ENCODE results near the gene SIGMAR1.

The SIGMAR1 gene

DNA sequence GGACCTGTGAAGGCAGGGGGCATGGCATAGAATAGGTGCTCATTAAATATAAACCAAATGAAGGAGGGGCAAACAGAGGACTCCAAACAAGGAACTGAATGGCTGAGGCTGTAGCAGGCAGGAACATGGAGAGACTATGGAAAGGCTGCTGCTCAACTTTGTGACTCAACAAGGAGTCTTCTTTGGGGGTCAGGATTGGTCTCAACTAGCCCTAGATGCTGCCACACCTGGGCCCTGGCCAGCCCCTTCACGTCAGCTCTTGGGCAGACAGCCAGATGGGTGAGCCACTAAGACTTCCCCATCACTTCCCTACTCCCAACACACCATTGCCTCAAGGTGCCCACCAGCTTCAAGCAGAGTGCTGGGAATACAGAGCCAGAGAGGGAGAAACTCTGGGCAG, 36.7 kb downstream of the SIGMAR1 start:
- DNase-seq = no peak

DNA sequence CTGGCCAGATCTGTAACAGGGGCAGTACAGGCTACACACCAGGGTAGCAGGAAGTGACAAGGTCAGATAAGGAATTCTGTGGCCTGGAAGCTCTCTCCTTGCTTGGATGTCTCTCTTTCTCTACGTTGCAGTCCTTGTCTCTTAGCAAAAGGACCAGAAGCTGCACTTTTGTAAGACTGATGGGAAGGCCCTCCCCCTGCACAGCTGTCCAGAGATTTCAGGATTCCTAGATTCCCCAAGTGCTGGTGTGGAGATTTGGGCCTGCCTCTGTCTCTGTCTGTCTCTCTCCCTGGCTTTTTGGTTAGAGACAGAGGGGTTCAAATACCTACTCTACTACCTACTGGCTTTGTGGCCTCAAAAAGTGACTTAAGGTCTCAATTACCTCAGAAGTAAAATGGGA, 38.0 kb downstream of the SIGMAR1 start:
- peak in 1 of 2 experiments; percentile 37 for DNase-seq

DNA sequence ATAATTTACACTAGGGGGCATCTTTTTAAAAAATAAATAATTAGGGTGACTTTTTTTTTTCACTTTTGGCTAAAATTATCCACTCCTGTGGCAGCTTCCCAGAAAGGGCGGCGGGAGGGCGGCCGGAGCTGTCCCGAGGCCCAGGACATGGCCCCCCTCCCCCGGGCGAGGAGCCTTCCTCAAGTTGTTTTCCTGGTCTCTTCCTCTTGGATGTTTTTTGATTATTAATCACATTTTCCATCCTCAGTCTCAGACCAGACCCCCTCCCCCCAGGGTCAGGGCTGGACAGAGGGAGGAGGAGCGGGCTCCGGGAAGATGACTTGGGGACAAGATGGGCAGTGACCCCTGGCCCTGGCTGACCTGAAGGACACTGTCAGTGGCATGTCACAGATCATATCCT, 43.4 kb downstream of the SIGMAR1 start:
- no peak for DNase-seq

DNA sequence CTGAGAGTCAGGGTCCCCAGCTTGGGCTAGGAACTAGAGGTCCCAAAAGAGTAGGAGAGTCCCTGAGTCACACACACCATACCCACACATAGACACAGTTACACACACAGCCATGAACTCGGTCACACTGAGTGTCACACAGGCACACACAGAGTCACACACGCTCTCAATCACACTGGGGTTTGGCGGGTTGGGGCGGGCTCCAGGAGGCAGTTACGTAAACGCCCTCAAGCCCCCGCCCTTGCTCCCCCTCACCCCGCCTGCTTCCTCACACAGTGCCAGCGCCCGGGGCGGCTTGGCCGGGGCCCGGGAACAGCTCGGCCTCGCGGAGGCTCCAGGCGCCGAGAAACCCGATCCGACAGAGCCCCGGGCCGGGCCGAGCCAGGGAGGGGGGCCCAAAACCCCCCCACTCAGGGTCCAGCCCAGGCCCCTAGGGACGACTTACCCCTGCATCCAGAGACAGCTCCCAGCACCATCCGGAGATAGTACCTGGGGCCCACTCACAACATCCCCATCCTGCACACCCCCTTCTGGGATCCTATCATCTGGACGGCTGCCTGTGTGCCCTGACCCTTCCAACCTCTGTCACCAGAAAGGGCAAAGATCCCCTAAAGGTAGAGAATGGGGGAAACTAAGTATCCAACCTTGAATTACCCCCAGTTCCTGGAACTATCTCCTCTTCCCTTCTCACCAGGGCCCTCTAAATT, 44.5 kb downstream of the SIGMAR1 start:
- peak in 1 of 2 experiments; percentile 38 for DNase-seq

GRCh38 chr9:34591917-34592866, 45.4 kb downstream of the SIGMAR1 start:
- DNase-seq = no peak

DNA sequence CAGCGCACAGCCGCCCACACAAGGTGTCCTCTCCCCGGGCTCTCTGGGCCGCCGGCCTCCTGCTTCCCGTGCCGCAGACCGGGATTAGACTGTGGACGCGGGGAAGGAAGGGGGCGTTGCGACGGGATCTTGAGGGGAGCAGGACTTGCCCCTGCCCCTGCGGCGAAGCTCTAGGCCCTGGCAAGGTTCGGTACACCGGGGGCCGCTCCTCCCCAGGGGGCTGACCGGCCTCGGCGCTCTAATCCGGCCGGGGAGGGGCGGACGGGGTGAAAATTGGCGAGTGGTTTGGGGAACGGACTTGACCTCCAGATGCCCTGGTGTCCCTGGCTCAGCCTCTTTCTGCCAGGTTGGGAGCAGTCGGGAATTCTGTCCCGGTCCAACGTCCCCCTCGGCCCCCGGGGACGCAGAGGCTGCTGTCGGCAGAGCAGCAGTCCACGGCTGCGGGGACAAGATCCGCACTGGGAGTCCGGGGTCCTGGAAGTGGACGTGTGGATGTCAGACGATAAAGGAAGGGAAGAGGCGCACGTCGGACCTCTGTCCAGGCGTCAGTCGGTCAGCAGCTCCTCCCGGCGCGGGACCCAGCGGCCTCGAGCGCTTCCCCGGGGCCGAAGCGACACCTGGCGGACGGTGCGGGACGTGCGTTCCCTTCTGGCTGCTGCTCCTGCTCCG, 46.2 kb downstream of the SIGMAR1 start:
- peak; percentile 46 to 61 for DNase-seq

DNA sequence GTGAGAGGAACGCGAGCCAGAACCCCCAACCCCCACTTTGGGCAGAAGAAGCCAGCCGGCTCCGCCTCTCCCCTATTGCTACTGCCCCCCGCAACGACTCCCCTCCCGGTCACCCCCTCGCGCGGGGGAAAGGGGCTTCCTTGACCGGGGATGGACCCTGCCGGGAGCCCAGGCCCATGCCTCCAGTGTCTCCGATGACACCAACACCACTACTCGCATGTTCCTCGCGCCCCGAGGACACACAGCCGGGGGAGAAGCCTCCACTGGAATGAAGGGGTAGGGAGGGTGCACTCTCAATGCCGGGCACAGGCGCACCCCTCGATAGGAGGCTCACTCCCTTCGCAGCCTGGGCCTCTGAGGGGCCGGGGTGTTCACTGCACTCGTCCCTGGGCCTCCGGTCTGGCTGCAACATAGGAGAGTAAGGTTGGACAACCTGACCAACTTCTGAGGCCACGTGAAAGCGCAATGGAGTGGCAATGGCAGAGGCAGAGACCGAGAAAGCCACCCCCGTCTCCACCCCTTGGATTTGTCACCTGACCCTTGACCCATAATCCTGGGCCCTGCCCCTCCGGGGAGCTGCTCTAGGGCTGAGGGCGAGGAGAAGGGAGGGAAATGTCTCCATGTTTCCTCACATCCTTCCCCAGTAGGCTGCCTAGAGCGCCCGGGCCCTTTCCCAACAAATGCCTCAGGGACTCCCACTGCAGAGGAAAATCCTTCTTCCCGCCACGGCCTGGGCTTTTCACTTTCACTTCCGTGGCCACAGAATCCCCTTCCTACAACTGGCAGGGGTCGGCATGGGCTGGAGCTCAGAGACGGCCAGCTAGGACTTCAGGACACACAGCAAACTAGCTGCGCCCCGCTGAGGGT, 47.0 kb downstream of the SIGMAR1 start:
- DNase-seq = peak in 1 of 2 experiments; percentile 14

GRCh38 chr9:34589636-34590380, 47.8 kb downstream of the SIGMAR1 start, which contains the start of gene CNTFR:
CNTFR (minus strand) TSS chr9:34589724; CDS start chr9:34568981, 20,743 bp downstream.
- peak in 1 of 2 experiments; percentile 58 for DNase-seq

- peak in 1 of 2 experiments; percentile 39 for DNase-seq
These were observed 48.6 kb downstream of the SIGMAR1 start for GRCh38 chr9:34588671-34589635.

DNA sequence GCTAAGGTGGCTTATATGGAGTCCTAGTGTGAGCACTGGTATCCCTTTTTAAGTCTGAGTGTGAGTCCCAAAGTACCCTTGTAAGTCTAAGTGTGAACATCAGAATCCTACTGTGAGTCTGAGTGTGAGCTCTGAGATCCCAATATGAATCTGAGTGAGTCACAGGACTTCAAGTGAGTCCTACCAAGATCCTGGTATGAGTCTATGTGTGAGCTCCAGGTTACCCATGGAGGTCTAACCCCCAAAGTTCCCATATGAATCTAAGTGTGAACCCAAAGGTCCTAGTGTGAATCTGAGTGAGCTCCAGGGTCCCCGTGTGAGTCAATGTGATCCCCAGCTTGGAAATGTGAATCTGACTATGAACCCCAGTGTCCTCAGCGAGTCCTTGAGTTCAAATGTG, 50.3 kb downstream of the SIGMAR1 start:
- DNase-seq = no peak

DNA sequence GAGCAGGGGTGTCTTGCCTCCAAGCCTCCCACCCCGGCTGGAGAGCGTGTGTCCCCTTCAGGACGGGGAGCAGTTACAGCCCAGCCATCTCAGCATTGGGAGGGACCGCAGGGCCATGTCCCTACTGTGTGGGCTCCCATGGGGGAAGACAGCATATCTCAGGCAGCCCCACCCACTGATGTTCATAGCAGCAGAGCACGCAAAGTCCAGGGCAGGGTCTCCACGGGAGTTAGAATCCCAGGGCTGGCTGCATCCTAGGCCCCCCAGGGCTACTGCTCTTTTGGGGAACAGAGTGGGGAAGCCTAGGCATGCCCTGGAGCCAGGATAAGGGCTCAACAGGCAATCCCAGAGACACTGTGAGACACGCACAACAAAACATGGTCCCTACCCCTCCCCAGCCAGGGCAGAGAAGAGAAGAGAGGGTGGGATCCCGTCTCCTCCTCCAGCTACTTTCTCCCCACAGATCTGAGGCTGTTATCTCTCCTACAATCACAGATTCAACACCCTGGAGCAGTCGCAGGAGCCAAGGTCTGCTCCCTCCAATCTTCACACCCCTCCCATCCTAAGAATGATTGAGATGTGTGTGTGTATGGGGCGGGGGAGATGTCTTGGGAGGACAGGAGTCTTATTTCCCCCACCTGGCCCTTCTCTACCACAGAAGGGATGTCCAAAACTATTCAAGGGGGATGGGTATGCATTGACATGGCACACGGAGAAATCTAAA, 51.5 kb downstream of the SIGMAR1 start:
- no peak for DNase-seq

DNA sequence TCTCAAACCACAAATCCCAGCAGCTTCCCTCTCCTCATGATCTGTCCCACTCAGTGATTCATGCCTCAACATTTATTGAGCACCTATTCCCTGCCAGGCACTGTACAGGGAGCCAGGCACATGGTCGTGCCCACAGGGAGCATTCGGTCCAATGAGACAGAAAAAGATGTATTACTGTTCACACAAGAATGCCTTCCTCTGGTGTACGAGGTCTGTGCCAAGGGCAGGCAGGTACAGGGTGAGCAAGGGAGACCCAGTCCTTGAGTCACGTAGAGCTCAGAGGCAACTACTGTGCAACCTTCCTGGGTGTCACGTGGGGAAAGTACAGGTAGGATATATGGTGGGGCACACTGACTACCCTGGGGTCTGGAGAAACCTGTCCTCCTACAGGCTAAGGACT, 52.6 kb downstream of the SIGMAR1 start:
- DNase-seq = no peak
